Kidney (tissue), 14 donors: Measurements from ENCODE around the gene MAP1S. TPM values are rescaled to one million over a fixed set of nuclear protein-coding genes. Genes with fewer than 3 reads are reported as not detected.

Source experiments
- DNase-seq, 5 donors: peaks; one replicate each; pipeline ENCODE4 v3.0.0-alpha.2; 2013 to 2020
- FAIRE-seq: peaks from 2 replicates; lab custom pipeline; 2012; peaks lifted over from hg19 to GRCh38; lab: Jason Lieb, UNC
- H3K27ac ChIP-seq, 2 donors: one replicate each; pipeline ENCODE4 v1.7.0; 2013; ENCODE audit warnings: low read depth in 2 of 2, low read length in 2 of 2, inconsistent platforms in 1 of 2
- H3K27me3 ChIP-seq: one replicate; pipeline ENCODE4 v1.7.1; 2013; ENCODE audit warnings: low read length, inconsistent platforms; ENCODE audit not compliant: control insufficient read depth, insufficient read depth
- H3K36me3 ChIP-seq, 3 donors: one replicate each; pipeline versions ENCODE4 v1.7.0 to v1.7.1; 2013; ENCODE audit warnings: low read length in 3 of 3, control low read depth in 1 of 3, inconsistent platforms in 1 of 3; ENCODE audit not compliant: insufficient read depth in 3 of 3, control insufficient read depth in 2 of 3
- H3K4me1 ChIP-seq, 3 donors: one replicate each; pipeline versions ENCODE4 v1.7.0 to v1.7.1; 2013; ENCODE audit warnings: low read length in 3 of 3, inconsistent platforms in 1 of 3, low read depth in 1 of 3; ENCODE audit not compliant: control insufficient read depth in 2 of 3, insufficient read depth in 2 of 3
- H3K4me3 ChIP-seq, 3 donors: one replicate each; pipeline versions ENCODE4 v1.7.0 to v1.8.1; 2013; ENCODE audit warnings: low read length in 3 of 3, control low read depth in 1 of 3, inconsistent platforms in 1 of 3
- H3K9ac ChIP-seq, 3 donors: one replicate each; pipeline versions ENCODE4 v1.7.0 to v1.7.1; 2013; ENCODE audit warnings: low read length in 3 of 3, control low read depth in 1 of 3, inconsistent platforms in 1 of 3
- H3K9me3 ChIP-seq, 3 donors: one replicate each; pipeline versions ENCODE4 v1.7.0 to v1.7.1; 2013; ENCODE audit warnings: low read length in 3 of 3, control low read depth in 1 of 3, inconsistent platforms in 1 of 3; ENCODE audit not compliant: control insufficient read depth in 2 of 3, insufficient read depth in 1 of 3
- CTCF ChIP-seq: IDR thresholded peaks from 3 replicates; pipeline ENCODE4 v1.5.1; 2012; ENCODE audit warnings: mild to moderate bottlenecking, moderate library complexity, borderline replicate concordance; ENCODE audit not compliant: insufficient read depth; ENCODE audit errors: extremely low read depth
- intact Hi-C: fragments of 100-400 bp; cut with DNase I; formaldehyde crosslinking; loops from one replicate; pipeline ENCODE4 v1.11.1; 2022
- polyA plus RNA-seq: library from polyadenylated mRNA; stranded (reverse); fragments of 350-450 nt; fragmentation: Illumina TruSeq; extraction: RNeasy Lipid Tissue Mini Kit (QIAGEN cat#74804); gene quantifications from one replicate; pipeline ENCODE4 v1.2.3, GENCODE V29; 2014; ENCODE audit warnings: low read depth, low replicate concordance; ENCODE audit not compliant: insufficient read depth
- total RNA-seq: library from RNA; stranded (reverse); fragmentation: NEBNext Ultra II Directional; extraction: Animal tissue kit (Norgen Biotek cat#: 25700); gene quantifications from one replicate; pipeline ENCODE4 v1.2.1, GENCODE V29; 2021
- donor health status: control.
- donor health status: control.
- donor health status: control.
- donor health status: control.
- donor health status: control.
- donor health status: DM: yes; HTN: yes; CAD: no.
- donor health status: Normal renal cell carcinoma (clear cell type).

MAP1S gene
- total and polyA plus RNA-seq, 2 donors from 2014 or later: 25.2 to 56.1 TPM

GRCh38 chr19:17687141-17687856 is 32.0 kb upstream of the MAP1S start:
- H3K4me3 ChIP-seq: no peak overlapping the region

GRCh38 chr19:17687857-17688784 is 31.2 kb upstream of the MAP1S start, which contains the start of gene UNC13A:
Gene UNC13A (minus strand): TSS chr19:17688354. CDS start chr19:17688199, 155 bp downstream.
- Histone ChIP-seq H3K4me1 (no peaks in the 10 kb centered on the region), H3K27me3 (peaks cover 10% of the 10 kb centered on the region), H3K9ac (no peak within 1 kb of the TSS), H3K9me3 (no peaks in the 10 kb centered on the region), H3K36me3 (no peaks in the 10 kb centered on the region), H3K4me3 (no peak within 1 kb of the TSS), H3K27ac (no peak within 1 kb of the TSS)
- FAIRE-seq (no peak), DNase-seq (peak; percentile 71 to 88 (median 81))
- TF ChIP-seq CTCF: no peak
- intact Hi-C loops: no loop called here

More at GRCh38 chr19:17687141-17687856, 32.0 kb upstream of the MAP1S start:
- no peak for TF ChIP-seq CTCF
- H3K36me3 ChIP-seq: no peaks in the 10 kb centered on the region
- H3K9ac ChIP-seq: no peak overlapping the region
- H3K27ac ChIP-seq: no peak overlapping the region
- H3K9me3 ChIP-seq: no peaks in the 10 kb centered on the region
- FAIRE-seq (no peak), DNase-seq (no peak)
- intact Hi-C loops: no loop called here
- no peaks in the 10 kb centered on the region for H3K4me1 ChIP-seq
- peaks cover 10% of the 10 kb centered on the region for H3K27me3 ChIP-seq

GRCh38 chr19:17688853-17689595 is 30.3 kb upstream of the MAP1S start:
- FAIRE-seq (no peak), DNase-seq (no peak)
- Histone ChIP-seq H3K4me3 (no peak overlapping the region), H3K4me1 (no peaks in the 10 kb centered on the region), H3K27me3 (peaks cover 10% of the 10 kb centered on the region), H3K9me3 (no peaks in the 10 kb centered on the region), H3K36me3 (no peaks in the 10 kb centered on the region), H3K27ac (no peak overlapping the region), H3K9ac (no peak overlapping the region)
- no peak for TF ChIP-seq CTCF
- intact Hi-C loops: no loop called here
